GM23338 (cell line): Measurements from ENCODE around the gene CACNA1C. TPM values are rescaled to one million over a fixed set of nuclear protein-coding genes. Genes with fewer than 3 reads are reported as not detected.

Source experiments
- ATAC-seq: fragments of 200-7000 bp; cut with Tn5 transposase; 3 replicates; pipeline ENCODE4 v1.9.1; 2020
- DNase-seq: peaks from one replicate; pipeline ENCODE4 v3.0.0-alpha.2; 2015; ENCODE audit warnings: low spot score
- H2AFZ ChIP-seq: fragments of 200-600 bp; sonication (generic); 2 replicates; pipeline ENCODE4 v1.8.0; 2016; ENCODE audit warnings: antibody characterized with exemption, mild to moderate bottlenecking, moderate library complexity
- H3F3A ChIP-seq: fragments of 200-600 bp; sonication (generic); replicated peaks from 2 replicates; pipeline ENCODE4 v1.8.0; 2017; ENCODE audit warnings: antibody characterized with exemption, mixed run types, low read depth
- H3K27ac ChIP-seq: fragments of 200-600 bp; sonication (generic); 2 replicates; pipeline ENCODE4 v1.6.1; 2016; ENCODE audit warnings: low read depth
- H3K27me3 ChIP-seq: fragments of 200-600 bp; sonication (generic); 2 replicates; pipeline ENCODE4 v1.8.0; 2016; ENCODE audit warnings: mild to moderate bottlenecking, mixed run types, moderate library complexity; ENCODE audit not compliant: insufficient read depth
- H3K36me3 ChIP-seq: fragments of 200-600 bp; sonication (generic); 2 replicates; pipeline ENCODE4 v1.8.0; 2016; ENCODE audit warnings: mild to moderate bottlenecking; ENCODE audit not compliant: insufficient read depth
- H3K4me1 ChIP-seq: fragments of 200-600 bp; sonication (generic); 2 replicates; pipeline ENCODE4 v1.8.0; 2016; ENCODE audit warnings: mild to moderate bottlenecking, moderate library complexity; ENCODE audit not compliant: insufficient read depth
- H3K4me2 ChIP-seq: fragments of 200-600 bp; sonication (generic); 2 replicates; pipeline ENCODE4 v1.7.1; 2017; ENCODE audit warnings: mixed run types
- H3K4me3 ChIP-seq: fragments of 200-600 bp; sonication (generic); 2 replicates; pipeline ENCODE4 v1.6.1; 2016; ENCODE audit warnings: mixed run types
- H3K79me2 ChIP-seq: fragments of 200-600 bp; sonication (generic); replicated peaks from 2 replicates; pipeline ENCODE4 v1.8.0; 2017; ENCODE audit warnings: mild to moderate bottlenecking; ENCODE audit not compliant: insufficient read depth
- H3K9me2 ChIP-seq: fragments of 200-600 bp; sonication (generic); 2 replicates; pipeline ENCODE4 v1.8.0; 2017; ENCODE audit not compliant: insufficient read depth
- H4K20me1 ChIP-seq: fragments of 200-600 bp; sonication (generic); replicated peaks from 2 replicates; pipeline ENCODE4 v1.8.0; 2017; ENCODE audit warnings: mild to moderate bottlenecking; ENCODE audit not compliant: insufficient read depth
- H3K27ac Mint-ChIP-seq: 2 replicates; pipeline ENCODE4 v1.8.0; 2020; ENCODE audit warnings: inconsistent platforms, mild to moderate bottlenecking, moderate library complexity, mixed read lengths
- H3K27me3 Mint-ChIP-seq: 3 replicates; pipeline ENCODE4 v1.8.0; 2022; ENCODE audit warnings: low read depth, mild to moderate bottlenecking, moderate library complexity, mixed read lengths, inconsistent platforms; ENCODE audit not compliant: insufficient read depth, poor library complexity
- H3K36me3 Mint-ChIP-seq: 3 replicates; pipeline ENCODE4 v1.8.0; 2021; ENCODE audit warnings: low read depth, mild to moderate bottlenecking, inconsistent platforms, moderate library complexity, mixed read lengths
- H3K4me1 Mint-ChIP-seq: 3 replicates; pipeline ENCODE4 v1.8.0; 2020; ENCODE audit warnings: mild to moderate bottlenecking, inconsistent platforms, mixed read lengths
- H3K4me3 Mint-ChIP-seq: 3 replicates; pipeline ENCODE4 v1.8.0; 2021; ENCODE audit warnings: moderate library complexity, mild to moderate bottlenecking, inconsistent platforms, mixed read lengths
- H3K9me3 Mint-ChIP-seq: 3 replicates; pipeline ENCODE4 v1.8.0; 2020; ENCODE audit warnings: moderate library complexity, mild to moderate bottlenecking, inconsistent platforms, mixed read lengths
- CREB1 ChIP-seq: fragments of 250-450 bp; sonication (Bioruptor Pico); IDR thresholded peaks from 2 replicates; pipeline ENCODE4 v1.5.0; 2020; ENCODE audit warnings: low read depth, mild to moderate bottlenecking, moderate library complexity
- EZH2 ChIP-seq: fragments of 200-600 bp; sonication (generic); IDR thresholded peaks from one replicate; pipeline ENCODE4 v1.8.0; 2017; ENCODE audit warnings: antibody characterized with exemption, mild to moderate bottlenecking, low read depth; ENCODE audit not compliant: unreplicated experiment
- EZH2phosphoT487 ChIP-seq: fragments of 200-600 bp; sonication (generic); IDR thresholded peaks from one replicate; pipeline ENCODE4 v1.8.1; 2018; ENCODE audit warnings: antibody characterized with exemption; ENCODE audit not compliant: unreplicated experiment
- NANOG ChIP-seq: IDR thresholded peaks from 2 replicates; pipeline ENCODE4 v1.6.1; 2016; ENCODE audit warnings: antibody characterized with exemption, borderline replicate concordance
- POLR2AphosphoS5 ChIP-seq: IDR thresholded peaks from 2 replicates; pipeline ENCODE4 v1.6.1; 2016; ENCODE audit warnings: antibody characterized with exemption, low read depth
- STAT1 ChIP-seq: IDR thresholded peaks from one replicate; pipeline ENCODE4 v1.6.1; 2016; ENCODE audit warnings: antibody characterized with exemption; ENCODE audit not compliant: unreplicated experiment
- ZNF114 ChIP-seq: fragments of 250-450 bp; sonication (Bioruptor Pico); IDR thresholded peaks from 2 replicates; pipeline ENCODE4 v1.5.0; 2020; ENCODE audit warnings: mild to moderate bottlenecking, moderate library complexity
- ZNF331 ChIP-seq: fragments of 250-450 bp; sonication (Bioruptor Pico); IDR thresholded peaks from 2 replicates; pipeline ENCODE4 v1.5.0; 2020; ENCODE audit warnings: low read depth, mild to moderate bottlenecking, moderate library complexity
- polyA plus RNA-seq: library from polyadenylated mRNA; unstranded; fragments of >200 nt; fragmentation: Nextera tagmentation; extraction: Ambion mirVana; gene quantifications from 2 replicates; pipeline ENCODE4 v1.2.1, GENCODE V29; 2016
- total RNA-seq: library from RNA; depleted of rRNA; stranded (reverse); fragments of >200 nt; shearing (Covaris generic); gene quantifications from 2 replicates; pipeline ENCODE4 v1.2.3, GENCODE V29; 2014
- TF ChIP-seq, protein P1 (sequence below), 2 experiments: fragments of 200-600 bp in 1 of 2; sonication (generic) in 1 of 2; conservative IDR thresholded peaks; 2 replicates each; pipeline versions ENCODE4 v1.5.1 to v1.6.1; 2016 to 2017; ENCODE audit warnings: antibody characterized with exemption in 2 of 2, low read depth in 2 of 2, mild to moderate bottlenecking in 2 of 2, moderate library complexity in 1 of 2
- TF ChIP-seq, protein P2 (sequence below): IDR thresholded peaks from one replicate; pipeline ENCODE4 v1.6.1; 2018; ENCODE audit warnings: antibody characterized with exemption; ENCODE audit not compliant: unreplicated experiment
- TF ChIP-seq, protein P3 (sequence below): IDR thresholded peaks from 2 replicates; pipeline ENCODE4 v1.6.1; 2016; ENCODE audit warnings: antibody characterized with exemption
- TF ChIP-seq, protein P4 (sequence below): fragments of 250-450 bp; sonication (Bioruptor Pico); IDR thresholded peaks from 2 replicates; pipeline ENCODE4 v1.5.0; 2020; ENCODE audit warnings: mild to moderate bottlenecking, moderate library complexity

The CACNA1C gene
- total and polyA plus RNA-seq, 2 experiments from 2014 or later, result 0.78 to 2.1 TPM

DNA sequence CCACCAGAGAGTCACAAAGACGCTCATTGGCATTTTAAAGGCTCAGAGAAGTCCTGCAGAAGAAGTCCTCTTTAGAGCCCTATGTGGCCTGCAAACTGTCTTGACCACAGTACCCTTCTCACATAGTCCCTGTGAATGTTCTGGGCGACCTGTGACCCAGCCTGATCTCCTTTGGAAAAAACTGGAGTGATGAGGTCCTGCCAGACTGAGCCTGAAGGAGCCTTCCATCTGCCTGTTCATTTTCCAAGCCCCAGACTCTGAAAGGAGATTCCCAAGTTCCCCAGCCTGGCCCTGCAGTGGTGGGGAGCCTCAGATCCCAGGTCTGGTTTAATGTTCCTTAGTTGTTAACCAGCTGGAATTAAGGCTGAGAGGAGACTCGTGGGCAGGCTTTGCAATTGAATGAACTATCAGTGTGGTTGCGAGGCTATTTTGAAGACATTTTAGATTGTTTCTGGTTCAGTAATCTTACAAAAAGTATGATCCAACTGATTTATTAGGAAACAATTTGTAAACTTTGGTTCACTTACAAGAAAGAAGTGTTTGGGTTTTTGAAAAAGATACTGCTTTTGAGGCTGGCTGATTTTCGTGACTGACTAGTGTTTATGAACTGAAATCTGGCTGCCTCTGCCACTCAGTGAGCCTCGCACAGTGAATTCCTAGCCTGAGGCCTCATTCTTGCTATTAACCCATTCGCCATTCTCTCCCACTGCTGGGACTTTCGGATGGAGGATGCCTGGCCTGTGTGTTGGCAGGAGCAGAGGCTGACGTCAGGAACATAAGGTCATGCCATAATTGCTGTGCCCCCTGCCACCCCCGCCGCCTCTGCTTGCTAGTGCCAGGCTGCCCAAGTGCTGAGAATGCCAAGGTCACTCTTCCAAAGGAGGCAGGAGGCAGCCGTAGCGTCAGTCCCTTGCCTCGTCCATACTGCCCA, 249.0 kb downstream of the CACNA1C start:
- H3K4me1 Mint-ChIP-seq, result peaks cover 20% of the 10 kb centered on the region
- Histone ChIP-seq H3K27ac (no peak overlapping the region), H3K4me3 (no peak overlapping the region), H4K20me1 (no peaks in the 10 kb centered on the region), H3K4me2 (no peak overlapping the region), H3F3A (no peaks in the 10 kb centered on the region), H3K79me2 (no peaks in the 10 kb centered on the region), H2AFZ (no peak overlapping the region), H3K4me1 (peaks cover 16% of the 10 kb centered on the region), H3K36me3 (no peaks in the 10 kb centered on the region), H3K9me2 (no peaks in the 10 kb centered on the region), H3K27me3 (no peaks in the 10 kb centered on the region)
- no peak for ATAC-seq
- H3K4me3 Mint-ChIP-seq, result no peak overlapping the region
- no peaks in the 10 kb centered on the region; the same call in 2 of the 3 replicates for H3K9me3 Mint-ChIP-seq
- no peak overlapping the region for H3K27ac Mint-ChIP-seq
- H3K27me3 Mint-ChIP-seq, result peaks cover 6% of the 10 kb centered on the region
- no peaks in the 10 kb centered on the region for H3K36me3 Mint-ChIP-seq
- no peak for DNase-seq
- no peak for TF ChIP-seq NANOG
- TF ChIP-seq, protein P1, sequence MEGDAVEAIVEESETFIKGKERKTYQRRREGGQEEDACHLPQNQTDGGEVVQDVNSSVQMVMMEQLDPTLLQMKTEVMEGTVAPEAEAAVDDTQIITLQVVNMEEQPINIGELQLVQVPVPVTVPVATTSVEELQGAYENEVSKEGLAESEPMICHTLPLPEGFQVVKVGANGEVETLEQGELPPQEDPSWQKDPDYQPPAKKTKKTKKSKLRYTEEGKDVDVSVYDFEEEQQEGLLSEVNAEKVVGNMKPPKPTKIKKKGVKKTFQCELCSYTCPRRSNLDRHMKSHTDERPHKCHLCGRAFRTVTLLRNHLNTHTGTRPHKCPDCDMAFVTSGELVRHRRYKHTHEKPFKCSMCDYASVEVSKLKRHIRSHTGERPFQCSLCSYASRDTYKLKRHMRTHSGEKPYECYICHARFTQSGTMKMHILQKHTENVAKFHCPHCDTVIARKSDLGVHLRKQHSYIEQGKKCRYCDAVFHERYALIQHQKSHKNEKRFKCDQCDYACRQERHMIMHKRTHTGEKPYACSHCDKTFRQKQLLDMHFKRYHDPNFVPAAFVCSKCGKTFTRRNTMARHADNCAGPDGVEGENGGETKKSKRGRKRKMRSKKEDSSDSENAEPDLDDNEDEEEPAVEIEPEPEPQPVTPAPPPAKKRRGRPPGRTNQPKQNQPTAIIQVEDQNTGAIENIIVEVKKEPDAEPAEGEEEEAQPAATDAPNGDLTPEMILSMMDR (conservative IDR thresholded peaks at IDR 0.05; ENCODE audit: low read depth in 2 of 2), result no peak
- no peak for TF ChIP-seq STAT1
- TF ChIP-seq, protein P2, sequence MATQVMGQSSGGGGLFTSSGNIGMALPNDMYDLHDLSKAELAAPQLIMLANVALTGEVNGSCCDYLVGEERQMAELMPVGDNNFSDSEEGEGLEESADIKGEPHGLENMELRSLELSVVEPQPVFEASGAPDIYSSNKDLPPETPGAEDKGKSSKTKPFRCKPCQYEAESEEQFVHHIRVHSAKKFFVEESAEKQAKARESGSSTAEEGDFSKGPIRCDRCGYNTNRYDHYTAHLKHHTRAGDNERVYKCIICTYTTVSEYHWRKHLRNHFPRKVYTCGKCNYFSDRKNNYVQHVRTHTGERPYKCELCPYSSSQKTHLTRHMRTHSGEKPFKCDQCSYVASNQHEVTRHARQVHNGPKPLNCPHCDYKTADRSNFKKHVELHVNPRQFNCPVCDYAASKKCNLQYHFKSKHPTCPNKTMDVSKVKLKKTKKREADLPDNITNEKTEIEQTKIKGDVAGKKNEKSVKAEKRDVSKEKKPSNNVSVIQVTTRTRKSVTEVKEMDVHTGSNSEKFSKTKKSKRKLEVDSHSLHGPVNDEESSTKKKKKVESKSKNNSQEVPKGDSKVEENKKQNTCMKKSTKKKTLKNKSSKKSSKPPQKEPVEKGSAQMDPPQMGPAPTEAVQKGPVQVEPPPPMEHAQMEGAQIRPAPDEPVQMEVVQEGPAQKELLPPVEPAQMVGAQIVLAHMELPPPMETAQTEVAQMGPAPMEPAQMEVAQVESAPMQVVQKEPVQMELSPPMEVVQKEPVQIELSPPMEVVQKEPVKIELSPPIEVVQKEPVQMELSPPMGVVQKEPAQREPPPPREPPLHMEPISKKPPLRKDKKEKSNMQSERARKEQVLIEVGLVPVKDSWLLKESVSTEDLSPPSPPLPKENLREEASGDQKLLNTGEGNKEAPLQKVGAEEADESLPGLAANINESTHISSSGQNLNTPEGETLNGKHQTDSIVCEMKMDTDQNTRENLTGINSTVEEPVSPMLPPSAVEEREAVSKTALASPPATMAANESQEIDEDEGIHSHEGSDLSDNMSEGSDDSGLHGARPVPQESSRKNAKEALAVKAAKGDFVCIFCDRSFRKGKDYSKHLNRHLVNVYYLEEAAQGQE, result no peak
- TF ChIP-seq CREB1 (CRISPR knock-in tag), result no peak
- TF ChIP-seq ZNF114 (CRISPR knock-in tag), result no peak
- TF ChIP-seq, protein P3, sequence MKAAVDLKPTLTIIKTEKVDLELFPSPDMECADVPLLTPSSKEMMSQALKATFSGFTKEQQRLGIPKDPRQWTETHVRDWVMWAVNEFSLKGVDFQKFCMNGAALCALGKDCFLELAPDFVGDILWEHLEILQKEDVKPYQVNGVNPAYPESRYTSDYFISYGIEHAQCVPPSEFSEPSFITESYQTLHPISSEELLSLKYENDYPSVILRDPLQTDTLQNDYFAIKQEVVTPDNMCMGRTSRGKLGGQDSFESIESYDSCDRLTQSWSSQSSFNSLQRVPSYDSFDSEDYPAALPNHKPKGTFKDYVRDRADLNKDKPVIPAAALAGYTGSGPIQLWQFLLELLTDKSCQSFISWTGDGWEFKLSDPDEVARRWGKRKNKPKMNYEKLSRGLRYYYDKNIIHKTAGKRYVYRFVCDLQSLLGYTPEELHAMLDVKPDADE, result no peak
- TF ChIP-seq, protein P4, sequence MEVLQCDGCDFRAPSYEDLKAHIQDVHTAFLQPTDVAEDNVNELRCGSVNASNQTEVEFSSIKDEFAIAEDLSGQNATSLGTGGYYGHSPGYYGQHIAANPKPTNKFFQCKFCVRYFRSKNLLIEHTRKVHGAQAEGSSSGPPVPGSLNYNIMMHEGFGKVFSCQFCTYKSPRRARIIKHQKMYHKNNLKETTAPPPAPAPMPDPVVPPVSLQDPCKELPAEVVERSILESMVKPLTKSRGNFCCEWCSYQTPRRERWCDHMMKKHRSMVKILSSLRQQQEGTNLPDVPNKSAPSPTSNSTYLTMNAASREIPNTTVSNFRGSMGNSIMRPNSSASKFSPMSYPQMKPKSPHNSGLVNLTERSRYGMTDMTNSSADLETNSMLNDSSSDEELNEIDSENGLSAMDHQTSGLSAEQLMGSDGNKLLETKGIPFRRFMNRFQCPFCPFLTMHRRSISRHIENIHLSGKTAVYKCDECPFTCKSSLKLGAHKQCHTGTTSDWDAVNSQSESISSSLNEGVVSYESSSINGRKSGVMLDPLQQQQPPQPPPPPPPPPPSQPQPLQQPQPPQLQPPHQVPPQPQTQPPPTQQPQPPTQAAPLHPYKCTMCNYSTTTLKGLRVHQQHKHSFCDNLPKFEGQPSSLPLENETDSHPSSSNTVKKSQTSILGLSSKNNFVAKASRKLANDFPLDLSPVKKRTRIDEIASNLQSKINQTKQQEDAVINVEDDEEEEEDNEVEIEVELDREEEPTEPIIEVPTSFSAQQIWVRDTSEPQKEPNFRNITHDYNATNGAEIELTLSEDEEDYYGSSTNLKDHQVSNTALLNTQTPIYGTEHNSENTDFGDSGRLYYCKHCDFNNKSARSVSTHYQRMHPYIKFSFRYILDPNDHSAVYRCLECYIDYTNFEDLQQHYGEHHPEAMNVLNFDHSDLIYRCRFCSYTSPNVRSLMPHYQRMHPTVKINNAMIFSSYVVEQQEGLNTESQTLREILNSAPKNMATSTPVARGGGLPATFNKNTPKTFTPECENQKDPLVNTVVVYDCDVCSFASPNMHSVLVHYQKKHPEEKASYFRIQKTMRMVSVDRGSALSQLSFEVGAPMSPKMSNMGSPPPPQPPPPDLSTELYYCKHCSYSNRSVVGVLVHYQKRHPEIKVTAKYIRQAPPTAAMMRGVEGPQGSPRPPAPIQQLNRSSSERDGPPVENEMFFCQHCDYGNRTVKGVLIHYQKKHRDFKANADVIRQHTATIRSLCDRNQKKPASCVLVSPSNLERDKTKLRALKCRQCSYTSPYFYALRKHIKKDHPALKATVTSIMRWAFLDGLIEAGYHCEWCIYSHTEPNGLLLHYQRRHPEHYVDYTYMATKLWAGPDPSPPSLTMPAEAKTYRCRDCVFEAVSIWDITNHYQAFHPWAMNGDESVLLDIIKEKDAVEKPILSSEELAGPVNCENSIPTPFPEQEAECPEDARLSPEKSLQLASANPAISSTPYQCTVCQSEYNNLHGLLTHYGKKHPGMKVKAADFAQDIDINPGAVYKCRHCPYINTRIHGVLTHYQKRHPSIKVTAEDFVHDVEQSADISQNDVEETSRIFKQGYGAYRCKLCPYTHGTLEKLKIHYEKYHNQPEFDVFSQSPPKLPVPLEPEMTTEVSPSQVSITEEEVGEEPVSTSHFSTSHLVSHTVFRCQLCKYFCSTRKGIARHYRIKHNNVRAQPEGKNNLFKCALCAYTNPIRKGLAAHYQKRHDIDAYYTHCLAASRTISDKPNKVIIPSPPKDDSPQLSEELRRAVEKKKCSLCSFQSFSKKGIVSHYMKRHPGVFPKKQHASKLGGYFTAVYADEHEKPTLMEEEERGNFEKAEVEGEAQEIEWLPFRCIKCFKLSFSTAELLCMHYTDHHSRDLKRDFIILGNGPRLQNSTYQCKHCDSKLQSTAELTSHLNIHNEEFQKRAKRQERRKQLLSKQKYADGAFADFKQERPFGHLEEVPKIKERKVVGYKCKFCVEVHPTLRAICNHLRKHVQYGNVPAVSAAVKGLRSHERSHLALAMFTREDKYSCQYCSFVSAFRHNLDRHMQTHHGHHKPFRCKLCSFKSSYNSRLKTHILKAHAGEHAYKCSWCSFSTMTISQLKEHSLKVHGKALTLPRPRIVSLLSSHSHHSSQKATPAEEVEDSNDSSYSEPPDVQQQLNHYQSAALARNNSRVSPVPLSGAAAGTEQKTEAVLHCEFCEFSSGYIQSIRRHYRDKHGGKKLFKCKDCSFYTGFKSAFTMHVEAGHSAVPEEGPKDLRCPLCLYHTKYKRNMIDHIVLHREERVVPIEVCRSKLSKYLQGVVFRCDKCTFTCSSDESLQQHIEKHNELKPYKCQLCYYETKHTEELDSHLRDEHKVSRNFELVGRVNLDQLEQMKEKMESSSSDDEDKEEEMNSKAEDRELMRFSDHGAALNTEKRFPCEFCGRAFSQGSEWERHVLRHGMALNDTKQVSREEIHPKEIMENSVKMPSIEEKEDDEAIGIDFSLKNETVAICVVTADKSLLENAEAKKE, result no peak
- TF ChIP-seq EZH2, result no peak
- TF ChIP-seq EZH2phosphoT487, result no peak
- no peak for TF ChIP-seq POLR2AphosphoS5
- no peak for TF ChIP-seq ZNF331 (CRISPR knock-in tag)
